Left colon (tissue), 2 donors: ENCODE results near the gene TEDC1. TPM values are rescaled to one million over a fixed set of nuclear protein-coding genes. Genes with fewer than 3 reads are reported as not detected.
"Not testable (repeated sequence)": the region's sequence is repeated elsewhere in the genome, so short reads cannot be mapped to it uniquely, and the experiment has no call there.

Experiments used
- ATAC-seq: fragments of 200-7000 bp; cut with Tn5 transposase; one replicate; pipeline ENCODE4 v1.9.1; 2020; ENCODE audit warnings: mild to moderate bottlenecking, moderate library complexity
- DNase-seq, 2 donors: peaks; one replicate each; pipeline ENCODE4 v3.0.0-alpha.2; 2020
- intact Hi-C, 2 donors: fragments of 100-400 bp; cut with DNase I in 1 of 2; cut with micrococcal nuclease in 1 of 2; formaldehyde crosslinking; loops; one replicate each; pipeline versions ENCODE4 v1.11.2 to v1.14.0; 2022; cut with DNase I, micrococcal nuclease
- total RNA-seq, 2 donors: library from RNA; stranded (reverse); fragmentation: NEBNext Ultra II Directional; extraction: Animal tissue kit (Norgen Biotek cat#: 25700); gene quantifications; one replicate each; pipeline ENCODE4 v1.2.1, GENCODE V29; 2021
- donor health status: DM: no; HTN: no; CAD: no.
- donor health status: DM: yes; HTN: yes; CAD: no.

Gene TEDC1
- total RNA-seq, 2 donors from 2014 or later, result 15.7 to 25.8 TPM

- ATAC-seq, result no peak
- intact Hi-C loops, result no loop called here
- DNase-seq, result peak in 1 of 2 donors; percentile 25
Observed at GRCh38 chr14:105529319-105529568, 38.2 kb downstream of the TEDC1 start.

- intact Hi-C loops, result no loop called here
- peak; percentile 28 for ATAC-seq
- DNase-seq, result peak in 1 of 2 donors; percentile 46
Observed at GRCh38 chr14:105529569-105530284, 38.7 kb downstream of the TEDC1 start.

GRCh38 chr14:105530285-105531087, 39.4 kb downstream of the TEDC1 start:
- intact Hi-C loops, result no loop called here
- no peak for ATAC-seq
- DNase-seq, result no peak

- DNase-seq (no peak), ATAC-seq (no peak)
- intact Hi-C loops, result no loop called here
Observed at GRCh38 chr14:105531088-105531893, 40.2 kb downstream of the TEDC1 start.

GRCh38 chr14:105531894-105532623, 41.0 kb downstream of the TEDC1 start:
- intact Hi-C loops, result no loop called here
- DNase-seq (no peak), ATAC-seq (no peak)

- intact Hi-C loops, result no loop called here
- DNase-seq, result peak in 1 of 2 donors; percentile 20
- ATAC-seq, result no peak
Observed at GRCh38 chr14:105532735-105533141, 41.7 kb downstream of the TEDC1 start.

- ATAC-seq, result no peak
- DNase-seq, result no peak
- intact Hi-C loops, result no loop called here
Observed at GRCh38 chr14:105533391-105533790, 42.3 kb downstream of the TEDC1 start.

GRCh38 chr14:105533811-105534498, 42.9 kb downstream of the TEDC1 start:
- intact Hi-C loops, result no loop called here
- DNase-seq (no peak), ATAC-seq (no peak)

- DNase-seq (no peak), ATAC-seq (no peak)
- intact Hi-C loops, result no loop called here
Observed at GRCh38 chr14:105534586-105534985, 43.5 kb downstream of the TEDC1 start.

GRCh38 chr14:105536051-105536450, 45.0 kb downstream of the TEDC1 start:
- intact Hi-C loops, result no loop called here
- ATAC-seq, result no peak
- DNase-seq, result no peak

- intact Hi-C loops, result no loop called here
- ATAC-seq (peak; percentile 44), DNase-seq (peak in 1 of 2 donors; percentile 26)
Observed at GRCh38 chr14:105536691-105537579, 45.9 kb downstream of the TEDC1 start.

GRCh38 chr14:105537580-105538474, 46.8 kb downstream of the TEDC1 start:
- intact Hi-C loops, result no loop called here
- ATAC-seq, result peak; percentile 83
- peak; percentile 27 to 69 for DNase-seq

GRCh38 chr14:105538481-105539049, 47.5 kb downstream of the TEDC1 start:
- intact Hi-C loops, result no loop called here
- no peak for DNase-seq
- ATAC-seq, result no peak

- DNase-seq (no peak), ATAC-seq (no peak)
- intact Hi-C loops, result no loop called here
Observed at GRCh38 chr14:105540811-105541210, 49.8 kb downstream of the TEDC1 start.

GRCh38 chr14:105541218-105541875, 50.3 kb downstream of the TEDC1 start:
- intact Hi-C loops, result no loop called here
- DNase-seq (no peak), ATAC-seq (no peak)

GRCh38 chr14:105545676-105546075, 54.6 kb downstream of the TEDC1 start:
- intact Hi-C loops, ATAC-seq, DNase-seq: not testable (repeated sequence)
